GM19467 (cell line): ENCODE measurements around the gene LRRC36.
"Not testable (repeated sequence)": the region's sequence is repeated elsewhere in the genome, so short reads cannot be mapped to it uniquely, and the experiment has no call there.

Experiments used
- ATAC-seq: cut with Tn5 transposase; IDR thresholded peaks from one replicate; pipeline ENCODE4 v1.9.1; 2021; ENCODE audit warnings: mild to moderate bottlenecking, moderate library complexity; ENCODE audit not compliant: unreplicated experiment

Gene LRRC36

GRCh38 chr16:67339453-67339852, 12.8 kb downstream of the LRRC36 start:
- no peak for ATAC-seq

- no peak for ATAC-seq
Observed at GRCh38 chr16:67341250-67341649, 14.6 kb downstream of the LRRC36 start.

GRCh38 chr16:67342616-67343015, 16.0 kb downstream of the LRRC36 start:
- ATAC-seq: no peak

- no peak for ATAC-seq
Observed at GRCh38 chr16:67345401-67345800, 18.8 kb downstream of the LRRC36 start.

- no peak for ATAC-seq
Observed at GRCh38 chr16:67346341-67346740, 19.7 kb downstream of the LRRC36 start.

- no peak for ATAC-seq
Observed at GRCh38 chr16:67349172-67349571, 22.6 kb downstream of the LRRC36 start.

GRCh38 chr16:67350324-67350723, 23.7 kb downstream of the LRRC36 start:
- no peak for ATAC-seq

GRCh38 chr16:67352463-67352862, 25.8 kb downstream of the LRRC36 start:
- ATAC-seq: not testable (repeated sequence)

- ATAC-seq: no peak
Observed at GRCh38 chr16:67356396-67356795, 29.8 kb downstream of the LRRC36 start.

- ATAC-seq: no peak
Observed at GRCh38 chr16:67357561-67357960, 30.9 kb downstream of the LRRC36 start.

- ATAC-seq: not testable (repeated sequence)
Observed at GRCh38 chr16:67359540-67360269, 33.1 kb downstream of the LRRC36 start.

- ATAC-seq: no peak
Observed at GRCh38 chr16:67361038-67361437, 34.4 kb downstream of the LRRC36 start.

- no peak for ATAC-seq
Observed at GRCh38 chr16:67364600-67365235, 38.1 kb downstream of the LRRC36 start.

GRCh38 chr16:67370661-67371060, 44.0 kb downstream of the LRRC36 start:
- ATAC-seq: no peak

GRCh38 chr16:67372664-67373063, 46.0 kb downstream of the LRRC36 start:
- no peak for ATAC-seq

- not testable (repeated sequence) for ATAC-seq
Observed at GRCh38 chr16:67376012-67376411, 49.4 kb downstream of the LRRC36 start.

GRCh38 chr16:67378642-67379041, 52.0 kb downstream of the LRRC36 start:
- no peak for ATAC-seq

GRCh38 chr16:67383284-67383683, 56.7 kb downstream of the LRRC36 start:
- no peak for ATAC-seq

- ATAC-seq: no peak
Observed at GRCh38 chr16:67384778-67385510, 58.3 kb downstream of the LRRC36 start.

GRCh38 chr16:67386861-67387455, 60.3 kb downstream of the LRRC36 start:
- ATAC-seq: no peak

GRCh38 chr16:67387479-67388079, 61.0 kb downstream of the LRRC36 start:
- no peak for ATAC-seq
